ENCODE measurements around the gene RMC1.
"Not testable (repeated sequence)": the region's sequence is repeated elsewhere in the genome, so short reads cannot be mapped to it uniquely, and the experiment has no call there.

The RMC1 gene

GRCh38 chr18:23563377-23564043 lies 60.2 kb downstream of the RMC1 start:
- DNase-seq (ENCODE audit: low read depth), result no peak

GRCh38 chr18:23565916-23566547 lies 62.7 kb downstream of the RMC1 start:
- DNase-seq (ENCODE audit: low read depth), result no peak

GRCh38 chr18:23567671-23568070 lies 64.4 kb downstream of the RMC1 start:
- no peak for DNase-seq (ENCODE audit: low read depth)

- no peak for DNase-seq (ENCODE audit: low read depth)
These were observed 65.2 kb downstream of the RMC1 start for GRCh38 chr18:23568281-23569138.

GRCh38 chr18:23569299-23570063 lies 66.2 kb downstream of the RMC1 start:
- no peak for DNase-seq (ENCODE audit: low read depth)

DNA sequence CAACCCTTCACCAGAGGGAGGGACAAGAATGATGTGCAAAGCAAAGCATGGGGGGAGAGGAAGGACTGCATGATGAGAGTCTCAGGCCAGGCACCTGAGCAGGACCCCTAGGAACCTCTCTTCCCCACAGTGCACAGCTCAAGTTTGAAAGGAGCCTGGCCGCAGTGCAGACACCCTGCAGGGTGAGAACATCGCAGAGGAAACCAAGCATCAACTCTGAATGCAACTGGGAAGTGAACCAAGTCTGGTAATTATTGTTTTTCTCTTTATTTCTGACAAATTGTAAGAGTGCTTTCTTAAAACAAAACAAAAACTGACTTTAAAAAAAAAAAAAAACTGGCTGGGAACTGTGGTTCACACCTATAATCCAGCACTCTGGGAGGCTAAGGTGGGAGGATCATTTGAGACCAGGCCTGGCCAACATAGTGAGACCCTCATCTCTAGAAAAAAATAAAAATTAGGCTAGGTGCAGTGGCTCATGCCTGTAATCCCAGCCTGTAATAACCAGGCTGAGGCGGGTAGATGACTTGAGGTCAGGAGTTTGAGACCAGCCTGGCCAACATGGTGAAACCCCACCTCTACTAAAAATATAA lies 67.7 kb downstream of the RMC1 start:
- no peak for DNase-seq (ENCODE audit: low read depth)

DNA sequence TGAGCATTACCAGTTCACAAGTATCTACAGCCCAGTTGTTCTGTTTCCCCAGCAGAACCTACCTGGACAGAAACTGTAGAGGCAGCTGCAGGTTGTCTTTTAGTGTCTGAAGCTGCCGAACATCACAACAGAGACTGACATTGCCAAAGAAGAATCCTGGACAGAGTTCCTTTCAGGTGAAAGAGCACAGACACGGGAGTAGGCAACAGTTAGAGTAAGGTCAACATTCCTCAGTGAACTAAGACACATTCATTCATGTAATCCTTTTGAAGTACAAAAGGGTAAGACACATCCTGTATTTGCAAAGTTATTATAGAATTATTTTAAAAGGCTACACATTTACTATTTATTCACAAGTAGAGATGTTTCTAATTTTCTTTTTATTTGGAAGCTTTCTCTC lies 68.7 kb downstream of the RMC1 start:
- no peak for DNase-seq (ENCODE audit: low read depth)

DNA sequence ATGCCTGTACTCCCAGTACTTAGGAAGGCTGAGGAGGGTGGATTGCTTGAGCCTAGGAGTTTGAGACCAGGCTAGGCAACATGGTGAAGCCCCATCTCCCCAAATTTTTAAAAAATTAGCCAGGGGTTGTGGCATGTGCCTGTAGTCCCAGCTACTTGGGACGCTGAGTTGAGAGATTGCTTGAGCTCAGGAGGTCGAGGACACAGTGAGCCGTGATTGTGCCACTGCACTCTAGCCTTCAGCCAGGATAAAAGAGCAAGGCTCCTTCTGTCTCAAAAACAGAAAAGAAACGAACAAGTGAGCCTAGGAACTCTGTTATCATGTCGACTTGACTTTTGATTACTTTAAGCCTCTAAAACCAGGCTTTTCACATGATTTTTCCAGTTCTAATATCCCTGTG lies 69.3 kb downstream of the RMC1 start:
- DNase-seq (ENCODE audit: low read depth), result no peak

- DNase-seq (ENCODE audit: low read depth), result no peak
These were observed 69.7 kb downstream of the RMC1 start for GRCh38 chr18:23573020-23573419.

GRCh38 chr18:23573626-23574431 lies 70.5 kb downstream of the RMC1 start:
- DNase-seq (ENCODE audit: low read depth), result peak; percentile 12

DNA sequence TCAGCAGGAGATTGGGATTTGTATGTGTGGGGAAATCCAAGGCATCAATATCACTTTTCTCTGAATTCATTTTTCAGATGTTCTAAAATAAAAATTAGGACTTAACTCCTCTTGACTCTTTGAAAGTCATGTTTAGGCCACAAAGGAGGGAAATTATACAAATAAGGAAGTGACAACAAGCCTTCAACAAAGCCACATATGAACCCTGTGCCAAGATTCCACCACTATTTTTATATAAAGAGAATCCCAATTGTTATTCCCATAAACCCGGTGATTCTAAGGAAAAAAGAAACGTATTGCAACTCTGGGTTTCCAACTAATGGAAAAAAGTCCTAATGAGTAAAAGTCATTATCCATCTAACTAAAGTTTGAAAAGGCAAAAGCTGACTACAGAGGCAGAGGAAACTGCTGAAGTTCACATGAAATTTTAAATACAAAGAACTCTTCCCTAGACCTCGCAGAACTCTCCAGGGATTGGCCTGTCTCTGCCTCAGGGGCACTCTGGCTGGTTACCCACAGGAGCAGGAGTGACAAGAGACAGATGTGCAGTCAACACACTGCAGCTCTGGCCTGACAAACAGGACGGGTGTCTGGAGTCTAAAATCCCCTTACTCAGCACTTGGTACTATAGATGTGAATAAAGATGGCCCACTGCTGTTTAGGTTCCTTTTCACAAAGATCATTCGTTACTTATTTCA lies 71.4 kb downstream of the RMC1 start:
- DNase-seq (ENCODE audit: low read depth), result no peak

DNA sequence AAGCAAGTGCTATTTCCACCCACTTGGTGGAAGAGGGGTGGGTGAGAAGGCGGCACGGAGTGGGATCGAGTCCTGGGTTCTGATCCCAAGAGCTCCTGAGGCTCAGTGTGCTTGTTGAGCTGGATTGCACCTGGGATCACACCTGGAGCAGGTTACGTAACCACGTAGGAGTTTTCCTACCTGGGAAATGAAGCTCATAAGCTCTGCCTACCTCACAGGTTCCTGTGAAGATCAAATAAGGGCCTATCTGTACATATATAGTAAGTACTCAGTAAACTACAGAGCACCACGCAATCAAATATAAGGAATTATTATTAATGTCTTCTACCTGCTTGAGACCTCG lies 72.0 kb downstream of the RMC1 start:
- DNase-seq (ENCODE audit: low read depth), result no peak

- not testable (repeated sequence) for DNase-seq (ENCODE audit: low read depth)
These were observed 74.2 kb downstream of the RMC1 start for GRCh38 chr18:23577521-23577920.

- no peak for DNase-seq (ENCODE audit: low read depth)
These were observed 74.9 kb downstream of the RMC1 start for GRCh38 chr18:23578067-23578701.

- no peak for DNase-seq (ENCODE audit: low read depth)
These were observed 75.8 kb downstream of the RMC1 start for GRCh38 chr18:23578891-23579653.

DNA sequence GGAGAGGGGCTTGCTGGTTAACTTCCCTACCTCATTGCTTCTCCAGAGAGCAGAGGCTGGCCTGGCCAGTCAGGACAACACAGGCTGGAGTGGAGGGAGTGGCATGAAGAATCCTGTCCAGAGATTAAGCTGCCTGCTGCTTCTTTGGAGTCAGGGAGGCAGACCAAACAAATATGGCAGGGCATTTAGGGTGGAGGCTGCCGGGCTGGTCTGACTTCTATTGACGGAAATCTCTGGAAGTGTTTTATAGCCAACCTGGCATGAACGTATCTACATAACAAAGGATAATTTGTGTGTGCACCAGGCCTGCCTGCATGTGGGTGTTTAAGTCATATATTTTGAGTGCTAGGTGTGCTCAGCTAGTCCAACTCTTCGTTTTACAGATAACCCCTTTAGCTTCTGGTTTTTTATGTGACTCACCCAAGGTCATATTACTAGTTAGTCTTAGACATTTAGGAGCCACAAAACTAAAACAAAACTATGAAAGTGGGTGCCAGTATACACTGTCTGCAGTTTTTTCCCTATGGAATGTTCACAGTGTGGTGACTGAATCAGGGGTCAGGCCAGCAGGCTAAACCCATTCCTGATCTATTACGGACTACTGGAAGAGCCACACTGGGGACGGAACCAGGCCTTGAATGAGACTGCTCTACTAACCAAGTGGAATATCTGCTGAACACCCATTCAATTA lies 77.5 kb downstream of the RMC1 start:
- no peak for DNase-seq (ENCODE audit: low read depth)

Data from activated T-cell treated with anti-CD3 and anti-CD28 coated beads for 48 hours (primary cell).